ENCODE measurements around the gene RELN. TPM values are rescaled to one million over a fixed set of nuclear protein-coding genes. Genes with fewer than 3 reads are reported as not detected.

The RELN gene
- total RNA-seq, 1 experiment from 2014 or later: 0.31 TPM

- intact Hi-C loops (cut with micrococcal nuclease; ENCODE audit: unreplicated experiment): no loop called here
- CTCF ChIA-PET: no interaction called here
- Mint-ChIP-seq H3K9me3 (ENCODE audit: low read depth, unreplicated experiment) (no peaks in the 10 kb centered on the region), H3K36me3 (ENCODE audit: insufficient read depth, unreplicated experiment) (no peaks in the 10 kb centered on the region), H3K4me3 (ENCODE audit: low read depth, unreplicated experiment) (no peak overlapping the region), H3K27me3 (ENCODE audit: unreplicated experiment) (no peaks in the 10 kb centered on the region), H3K4me1 (ENCODE audit: low read depth, unreplicated experiment) (no peaks in the 10 kb centered on the region), H3K27ac (ENCODE audit: unreplicated experiment) (no peak overlapping the region)
- no TSS peak for BruUV-seq (replicated peaks)
- no peak for DNase-seq
- TF ChIP-seq, protein P1, sequence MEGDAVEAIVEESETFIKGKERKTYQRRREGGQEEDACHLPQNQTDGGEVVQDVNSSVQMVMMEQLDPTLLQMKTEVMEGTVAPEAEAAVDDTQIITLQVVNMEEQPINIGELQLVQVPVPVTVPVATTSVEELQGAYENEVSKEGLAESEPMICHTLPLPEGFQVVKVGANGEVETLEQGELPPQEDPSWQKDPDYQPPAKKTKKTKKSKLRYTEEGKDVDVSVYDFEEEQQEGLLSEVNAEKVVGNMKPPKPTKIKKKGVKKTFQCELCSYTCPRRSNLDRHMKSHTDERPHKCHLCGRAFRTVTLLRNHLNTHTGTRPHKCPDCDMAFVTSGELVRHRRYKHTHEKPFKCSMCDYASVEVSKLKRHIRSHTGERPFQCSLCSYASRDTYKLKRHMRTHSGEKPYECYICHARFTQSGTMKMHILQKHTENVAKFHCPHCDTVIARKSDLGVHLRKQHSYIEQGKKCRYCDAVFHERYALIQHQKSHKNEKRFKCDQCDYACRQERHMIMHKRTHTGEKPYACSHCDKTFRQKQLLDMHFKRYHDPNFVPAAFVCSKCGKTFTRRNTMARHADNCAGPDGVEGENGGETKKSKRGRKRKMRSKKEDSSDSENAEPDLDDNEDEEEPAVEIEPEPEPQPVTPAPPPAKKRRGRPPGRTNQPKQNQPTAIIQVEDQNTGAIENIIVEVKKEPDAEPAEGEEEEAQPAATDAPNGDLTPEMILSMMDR (IDR thresholded peaks at IDR 0.05; ENCODE audit: unreplicated experiment): no peak
Measured at GRCh38 chr7:103762065-103762760, 227.2 kb downstream of the RELN start.

DNA sequence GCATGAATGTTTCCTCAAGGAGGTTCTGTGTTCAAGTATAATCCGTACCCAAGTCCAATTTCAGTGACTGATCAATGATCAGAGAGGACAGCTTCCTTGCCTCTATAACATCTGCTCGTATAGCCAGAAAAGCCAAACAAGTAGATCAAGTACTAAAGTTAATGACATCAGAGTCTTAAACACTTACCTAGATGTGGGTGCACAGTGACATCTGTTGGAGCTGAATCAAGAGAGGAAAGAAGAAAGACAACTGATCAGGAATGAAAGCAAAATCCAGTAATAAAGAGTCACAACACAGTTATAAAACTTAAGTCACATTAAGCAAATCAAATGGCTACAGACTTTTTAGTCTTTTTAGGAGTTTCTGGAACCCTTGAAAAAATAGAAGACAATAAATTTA lies 236.5 kb downstream of the RELN start:
- no peak overlapping the region for H3K27ac Mint-ChIP-seq (ENCODE audit: unreplicated experiment)
- no peak overlapping the region for H3K4me3 Mint-ChIP-seq (ENCODE audit: low read depth, unreplicated experiment)
- intact Hi-C loops (cut with micrococcal nuclease; ENCODE audit: unreplicated experiment): loop anchor here (1.0 to 5.0 kb wide), 3 partner anchors 91 to 404 kb away; no protein-coding TSS in a partner anchor
- H3K27me3 Mint-ChIP-seq (ENCODE audit: unreplicated experiment): no peaks in the 10 kb centered on the region
- no peaks in the 10 kb centered on the region for H3K9me3 Mint-ChIP-seq (ENCODE audit: low read depth, unreplicated experiment)
- no peaks in the 10 kb centered on the region for H3K36me3 Mint-ChIP-seq (ENCODE audit: insufficient read depth, unreplicated experiment)
- TF ChIP-seq, protein P1 (IDR thresholded peaks at IDR 0.05; ENCODE audit: unreplicated experiment): no peak
- CTCF ChIA-PET: interaction anchor here (0.5 to 2.3 kb wide), 5 partner anchors 17 to 902 kb away, joined by 3 to 14 read pairs (median 3); no protein-coding TSS in a partner anchor
- no peaks in the 10 kb centered on the region for H3K4me1 Mint-ChIP-seq (ENCODE audit: low read depth, unreplicated experiment)
- peak; percentile 17 for DNase-seq
- no TSS peak for BruUV-seq (replicated peaks)

- no peak overlapping the region for H3K27ac Mint-ChIP-seq (ENCODE audit: unreplicated experiment)
- no peaks in the 10 kb centered on the region for H3K36me3 Mint-ChIP-seq (ENCODE audit: insufficient read depth, unreplicated experiment)
- intact Hi-C loops (cut with micrococcal nuclease; ENCODE audit: unreplicated experiment): loop anchor here (5.0 kb wide), 1 partner anchor 89 kb away; no protein-coding TSS in a partner anchor
- no peak overlapping the region for H3K4me3 Mint-ChIP-seq (ENCODE audit: low read depth, unreplicated experiment)
- H3K9me3 Mint-ChIP-seq (ENCODE audit: low read depth, unreplicated experiment): no peaks in the 10 kb centered on the region
- CTCF ChIA-PET: no interaction called here
- TF ChIP-seq, protein P1 (IDR thresholded peaks at IDR 0.05; ENCODE audit: unreplicated experiment): no peak
- no peaks in the 10 kb centered on the region for H3K4me1 Mint-ChIP-seq (ENCODE audit: low read depth, unreplicated experiment)
- DNase-seq: no peak
- BruUV-seq (replicated peaks): no TSS peak
- H3K27me3 Mint-ChIP-seq (ENCODE audit: unreplicated experiment): no peaks in the 10 kb centered on the region
Measured at GRCh38 chr7:103751311-103751880, 238.1 kb downstream of the RELN start.

DNA sequence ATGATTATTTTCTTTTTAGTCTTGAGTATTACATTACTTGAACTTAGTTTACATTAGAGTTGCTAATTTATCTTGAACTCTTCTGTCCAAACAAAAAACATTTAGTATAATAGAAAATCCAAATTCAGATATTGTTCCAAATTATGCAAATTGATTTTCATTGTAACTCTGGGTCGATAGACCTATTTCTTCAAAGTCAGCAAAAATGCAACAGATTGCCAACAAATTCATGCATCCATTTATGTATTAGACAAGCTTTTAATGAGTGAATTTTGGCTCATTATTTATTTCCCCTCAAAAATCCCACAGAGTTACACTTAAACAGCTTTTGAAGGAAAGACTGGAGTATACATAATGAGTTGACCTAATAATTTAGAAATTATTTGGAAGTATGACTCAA lies 240.8 kb downstream of the RELN start:
- H3K27me3 Mint-ChIP-seq (ENCODE audit: unreplicated experiment): no peaks in the 10 kb centered on the region
- CTCF ChIA-PET: no interaction called here
- TF ChIP-seq, protein P1 (IDR thresholded peaks at IDR 0.05; ENCODE audit: unreplicated experiment): no peak
- H3K4me3 Mint-ChIP-seq (ENCODE audit: low read depth, unreplicated experiment): no peak overlapping the region
- intact Hi-C loops (cut with micrococcal nuclease; ENCODE audit: unreplicated experiment): no loop called here
- BruUV-seq (replicated peaks): no TSS peak
- H3K27ac Mint-ChIP-seq (ENCODE audit: unreplicated experiment): no peak overlapping the region
- no peak for DNase-seq
- no peaks in the 10 kb centered on the region for H3K4me1 Mint-ChIP-seq (ENCODE audit: low read depth, unreplicated experiment)
- no peaks in the 10 kb centered on the region for H3K36me3 Mint-ChIP-seq (ENCODE audit: insufficient read depth, unreplicated experiment)
- H3K9me3 Mint-ChIP-seq (ENCODE audit: low read depth, unreplicated experiment): no peaks in the 10 kb centered on the region

All from Calu3 (cell line).